HepG2 (cell line): ENCODE data around the gene ZNF511. TPM values are rescaled to one million over a fixed set of nuclear protein-coding genes. Genes with fewer than 3 reads are reported as not detected.
A peak's percentile ranks its signal among the peaks of the same experiment; 100 is the strongest.

Source experiments
- ARNT2 ChIP-seq: sonication (generic); formaldehyde crosslinking; IDR thresholded peaks from 2 replicates; pipeline ENCODE4 v1.8.0; 2022; ENCODE audit warnings: mild to moderate bottlenecking, low read depth, missing genetic modification reagents, moderate library complexity
- BRCA1 ChIP-seq: sonication (generic); formaldehyde crosslinking; IDR thresholded peaks from 2 replicates; pipeline ENCODE4 v1.4.0; 2020; ENCODE audit warnings: missing genetic modification reagents
- DMAP1 ChIP-seq: IDR thresholded peaks from 2 replicates; pipeline ENCODE4 v1.6.1; 2016
- FOXC1 ChIP-seq: sonication (generic); formaldehyde crosslinking; IDR thresholded peaks from 2 replicates; pipeline ENCODE4 v1.8.0; 2022; ENCODE audit warnings: mild to moderate bottlenecking, missing genetic modification reagents, borderline replicate concordance
- HDAC2 ChIP-seq: sonication (generic); formaldehyde crosslinking; IDR thresholded peaks from 2 replicates; pipeline ENCODE4 v1.4.0; 2020; ENCODE audit warnings: missing genetic modification reagents
- MBNL3 ChIP-seq: fragments of 250-450 bp; sonication (Bioruptor Pico); conservative IDR thresholded peaks from 2 replicates; pipeline ENCODE4 v1.8.0; 2022; ENCODE audit warnings: mild to moderate bottlenecking, inconsistent platforms
- MED1 ChIP-seq: sonication (generic); formaldehyde crosslinking; IDR thresholded peaks from 2 replicates; pipeline ENCODE4 v1.4.0; 2020; ENCODE audit warnings: missing genetic modification reagents
- MEIS2 ChIP-seq: sonication (generic); formaldehyde crosslinking; IDR thresholded peaks from 2 replicates; pipeline ENCODE4 v1.9.0; 2021; ENCODE audit warnings: mild to moderate bottlenecking, missing genetic modification reagents
- NFE2L1 ChIP-seq: sonication (generic); formaldehyde crosslinking; IDR thresholded peaks from 2 replicates; pipeline ENCODE4 v1.4.0; 2020; ENCODE audit warnings: missing genetic modification reagents, mild to moderate bottlenecking, borderline replicate concordance
- NR2C2 ChIP-seq: sonication (generic); formaldehyde crosslinking; IDR thresholded peaks from 2 replicates; pipeline ENCODE4 v1.4.0; 2020; ENCODE audit warnings: missing genetic modification reagents, mild to moderate bottlenecking, moderate library complexity, borderline replicate concordance
- PHF8 ChIP-seq: sonication (generic); formaldehyde crosslinking; IDR thresholded peaks from 2 replicates; pipeline ENCODE4 v1.5.0; 2020; ENCODE audit warnings: missing genetic modification reagents
- RARA ChIP-seq: IDR thresholded peaks from 2 replicates; pipeline ENCODE4 v1.6.1; 2016; ENCODE audit warnings: missing genetic modification reagents, missing compliant biosample characterization
- SMAD9 ChIP-seq: sonication (generic); formaldehyde crosslinking; IDR thresholded peaks from 2 replicates; pipeline ENCODE4 v1.5.1; 2020; ENCODE audit warnings: mild to moderate bottlenecking, missing genetic modification reagents
- SNAPC2 ChIP-seq: sonication (generic); formaldehyde crosslinking; IDR thresholded peaks from 2 replicates; pipeline ENCODE4 v1.8.1; 2022; ENCODE audit warnings: mild to moderate bottlenecking, missing genetic modification reagents
- SOX5 ChIP-seq: IDR thresholded peaks from 2 replicates; pipeline ENCODE4 v1.6.1; 2016; ENCODE audit warnings: borderline replicate concordance
- TSC22D2 ChIP-seq: sonication (generic); formaldehyde crosslinking; IDR thresholded peaks from 2 replicates; pipeline ENCODE4 v1.5.1; 2020; ENCODE audit warnings: missing genetic modification reagents, mild to moderate bottlenecking, borderline replicate concordance
- YEATS2 ChIP-seq: sonication (generic); formaldehyde crosslinking; IDR thresholded peaks from 2 replicates; pipeline ENCODE4 v1.4.0; 2020; ENCODE audit warnings: missing genetic modification reagents, borderline replicate concordance
- ZBTB38 ChIP-seq: sonication (generic); formaldehyde crosslinking; IDR thresholded peaks from 2 replicates; pipeline ENCODE4 v1.5.1; 2020; ENCODE audit warnings: mild to moderate bottlenecking, missing genetic modification reagents
- ZFP36L2 ChIP-seq: sonication (generic); formaldehyde crosslinking; IDR thresholded peaks from 2 replicates; pipeline ENCODE4 v1.4.0; 2020; ENCODE audit warnings: missing genetic modification reagents
- ZHX2 ChIP-seq, 2 experiments: sonication (generic) in 1 of 2; formaldehyde crosslinking in 1 of 2; IDR thresholded peaks; 2 replicates each; pipeline versions ENCODE4 v1.6.1 to v1.9.0; 2014 to 2022; ENCODE audit warnings: antibody characterized with exemption in 1 of 2, borderline replicate concordance in 1 of 2, inconsistent platforms in 1 of 2, low read depth in 1 of 2, missing genetic modification reagents in 1 of 2
- ZNF101 ChIP-seq: sonication (generic); formaldehyde crosslinking; IDR thresholded peaks from 2 replicates; pipeline ENCODE4 v1.4.0; 2020; ENCODE audit warnings: mild to moderate bottlenecking, low read depth, missing genetic modification reagents, borderline replicate concordance
- ZNF382 ChIP-seq: sonication (generic); formaldehyde crosslinking; IDR thresholded peaks from 2 replicates; pipeline ENCODE4 v1.5.0; 2020; ENCODE audit warnings: missing genetic modification reagents, mild to moderate bottlenecking, borderline replicate concordance
- ZNF414 ChIP-seq: sonication (generic); formaldehyde crosslinking; IDR thresholded peaks from 2 replicates; pipeline ENCODE4 v1.5.0; 2020; ENCODE audit warnings: missing genetic modification reagents
- ZNF547 ChIP-seq: sonication (generic); formaldehyde crosslinking; IDR thresholded peaks from 2 replicates; pipeline ENCODE4 v1.5.1; 2020; ENCODE audit warnings: mild to moderate bottlenecking, missing genetic modification reagents
- polyA plus RNA-seq, 8 experiments: library from polyadenylated mRNA; depleted of rRNA in 3 of 8; stranded (reverse) in 7 of 8; unstranded in 1 of 8; fragments of >200 nt; fragmentation: Illumina TruSeq in 4 of 8; extraction: Trizol in 4 of 8; gene quantifications; 2 replicates each; pipeline versions ENCODE4 v1.2.1 to v1.2.3, GENCODE V29; 2011 to 2016; ENCODE audit warnings: low read depth in 4 of 8, missing spikeins in 1 of 8, mixed read lengths in 1 of 8; ENCODE audit not compliant: insufficient read depth in 1 of 8
- total RNA-seq, 5 experiments: library from RNA; depleted of rRNA; stranded (reverse); fragments of >200 nt; fragmentation: Illumina TruSeq; extraction: Trizol; gene quantifications; 2 replicates each; pipeline ENCODE4 v1.2.3, GENCODE V29; 2016; ENCODE audit warnings: low read depth in 1 of 5
- TF ChIP-seq, protein P1 (sequence below): sonication (generic); formaldehyde crosslinking; IDR thresholded peaks from 2 replicates; pipeline ENCODE4 v1.8.0; 2022; ENCODE audit warnings: mild to moderate bottlenecking, missing genetic modification reagents, moderate library complexity

ZNF511 gene
- total and polyA plus RNA-seq, 2 of the 13 experiments (the other 11 are each of a cell fraction or from before 2014, with no cell fraction given), result 35.6 to 66.4 TPM

- 0 out of 2 replicates have a peak, but pooled peaks have one; percentile 32 for TF ChIP-seq NFE2L1 (CRISPR knock-in tag)
- TF ChIP-seq, protein P1, sequence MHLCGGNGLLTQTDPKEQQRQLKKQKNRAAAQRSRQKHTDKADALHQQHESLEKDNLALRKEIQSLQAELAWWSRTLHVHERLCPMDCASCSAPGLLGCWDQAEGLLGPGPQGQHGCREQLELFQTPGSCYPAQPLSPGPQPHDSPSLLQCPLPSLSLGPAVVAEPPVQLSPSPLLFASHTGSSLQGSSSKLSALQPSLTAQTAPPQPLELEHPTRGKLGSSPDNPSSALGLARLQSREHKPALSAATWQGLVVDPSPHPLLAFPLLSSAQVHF (CRISPR knock-in tag), result no peak
- no peak for TF ChIP-seq ZNF414 (CRISPR knock-in tag)
- no peak for TF ChIP-seq SMAD9 (CRISPR knock-in tag)
- no peak for TF ChIP-seq YEATS2
- TF ChIP-seq ZNF382, result no peak
- TF ChIP-seq TSC22D2 (CRISPR knock-in tag), result no peak
- TF ChIP-seq RARA (CRISPR knock-in tag), result no peak
- TF ChIP-seq FOXC1 (CRISPR knock-in tag), result no peak
- no peak for TF ChIP-seq DMAP1 (CRISPR knock-in tag)
- TF ChIP-seq MEIS2, result 0 out of 2 replicates have a peak, but pooled peaks have one; percentile 41
- TF ChIP-seq ZFP36L2 (CRISPR knock-in tag), result no peak
- no peak for TF ChIP-seq MBNL3 (CRISPR knock-in tag)
- TF ChIP-seq BRCA1 (CRISPR knock-in tag), result no peak
- peak; percentile 51; the same call in 1 of the 2 replicates for TF ChIP-seq PHF8
- TF ChIP-seq NR2C2, result no peak
- peak; percentile 40; the same call in 1 of the 2 replicates for TF ChIP-seq MED1 (CRISPR knock-in tag)
- no peak for TF ChIP-seq SNAPC2 (CRISPR knock-in tag)
- TF ChIP-seq ZBTB38 (CRISPR knock-in tag), result no peak
- TF ChIP-seq ZHX2 (IDR thresholded peaks at IDR 0.05; ENCODE audit: low read depth), result no peak
- no peak for TF ChIP-seq ZHX2 (CRISPR knock-in tag; IDR thresholded peaks at IDR 0.05; ENCODE audit: borderline replicate concordance)
- TF ChIP-seq SOX5 (CRISPR knock-in tag), result no peak
- TF ChIP-seq ARNT2 (CRISPR knock-in tag), result no peak
- no peak for TF ChIP-seq ZNF101 (CRISPR knock-in tag)
- TF ChIP-seq HDAC2 (CRISPR knock-in tag), result peak; percentile 62; the same call in 1 of the 2 replicates
- TF ChIP-seq ZNF547 (CRISPR knock-in tag), result no peak
Observed at GRCh38 chr10:133318494-133319127, 9.9 kb downstream of the ZNF511 start (continued).
